Ascending aorta (tissue), 2 donors: ENCODE data around the gene AKAP6. TPM values are rescaled to one million over a fixed set of nuclear protein-coding genes. Genes with fewer than 3 reads are reported as not detected.
A peak's percentile ranks its signal among the peaks of the same experiment; 100 is the strongest.

Source experiments
- DNase-seq, 2 donors: peaks; one replicate each; pipeline ENCODE4 v3.0.0-alpha.2; 2019; ENCODE audit warnings: low spot score in 2 of 2
- H3K27ac ChIP-seq, 2 donors: fragments of 200-600 bp; sonication (generic); one replicate each; pipeline ENCODE4 v1.5.1; 2016 to 2017; ENCODE audit warnings: mild to moderate bottlenecking in 1 of 2
- H3K27me3 ChIP-seq: fragments of 200-600 bp; sonication (generic); one replicate; pipeline ENCODE4 v1.5.1; 2017
- H3K36me3 ChIP-seq, 2 donors: fragments of 200-600 bp; sonication (generic); one replicate each; pipeline ENCODE4 v1.5.1; 2016
- H3K4me1 ChIP-seq, 2 donors: fragments of 200-600 bp; sonication (generic); one replicate each; pipeline ENCODE4 v1.5.1; 2016 to 2017; ENCODE audit warnings: mild to moderate bottlenecking in 1 of 2
- H3K4me3 ChIP-seq, 2 donors: fragments of 200-600 bp; sonication (generic); one replicate each; pipeline ENCODE4 v1.5.1; 2016 to 2017; ENCODE audit warnings: mild to moderate bottlenecking in 1 of 2
- H3K9me3 ChIP-seq, 2 donors: fragments of 200-600 bp; sonication (generic); one replicate each; pipeline ENCODE4 v1.5.1; 2016
- CTCF ChIP-seq, 3 experiments: fragments of 200-600 bp in 2 of 3; fragments of 450-650 bp in 1 of 3; sonication (generic) in 2 of 3; IDR thresholded peaks; one replicate each; pipeline ENCODE4 v1.5.1; 2016 to 2019; ENCODE audit warnings: antibody characterized with exemption in 3 of 3, mild to moderate bottlenecking in 1 of 3, moderate library complexity in 1 of 3
- intact Hi-C: fragments of 100-400 bp; cut with DNase I; formaldehyde crosslinking; loops from one replicate; pipeline ENCODE4 v1.15.1; 2023
- total RNA-seq: library from RNA; depleted of rRNA; stranded (reverse); fragments of >200 nt; gene quantifications from one replicate; pipeline ENCODE4 v1.1.0, GENCODE V29; 2016

Gene AKAP6
- total RNA-seq, 1 donor from 2014 or later = 21.1 TPM

GRCh38 chr14:32744811-32745445 is 415.8 kb downstream of the AKAP6 start:
- TF ChIP-seq CTCF (IDR thresholded peaks at IDR 0.05) = no peak
- Histone ChIP-seq H3K9me3 (no peaks in the 10 kb centered on the region), H3K27ac (peak overlapping the region in 1 of 2 donors; percentile 37), H3K4me3 (no peak overlapping the region), H3K27me3 (no peaks in the 10 kb centered on the region), H3K36me3 (no peaks in the 10 kb centered on the region), H3K4me1 (peaks cover 0 to 3% of the 10 kb centered on the region in 2 donors)
- DNase-seq = no peak
- intact Hi-C loops = no loop called here

- no peak overlapping the region for H3K27ac ChIP-seq
- DNase-seq = no peak
- no peak for TF ChIP-seq CTCF (IDR thresholded peaks at IDR 0.05)
- H3K4me3 ChIP-seq = no peak overlapping the region
- no peaks in the 10 kb centered on the region for H3K4me1 ChIP-seq
- intact Hi-C loops = no loop called here
- peaks cover 0 to 23% of the 10 kb centered on the region in 2 donors for H3K9me3 ChIP-seq
- H3K36me3 ChIP-seq = peaks cover 3 to 13% of the 10 kb centered on the region in 2 donors
- no peaks in the 10 kb centered on the region for H3K27me3 ChIP-seq
Observed at GRCh38 chr14:32754209-32754608, 425.1 kb downstream of the AKAP6 start.

- no peak overlapping the region for H3K27ac ChIP-seq
- intact Hi-C loops = no loop called here
- H3K27me3 ChIP-seq = no peaks in the 10 kb centered on the region
- H3K9me3 ChIP-seq = peaks cover 0 to 23% of the 10 kb centered on the region in 2 donors
- no peak for TF ChIP-seq CTCF (IDR thresholded peaks at IDR 0.05)
- no peak overlapping the region for H3K4me3 ChIP-seq
- peaks cover 3 to 13% of the 10 kb centered on the region in 2 donors for H3K36me3 ChIP-seq
- DNase-seq = no peak
- H3K4me1 ChIP-seq = peaks cover under 1 to 5% of the 10 kb centered on the region in 2 donors
Observed at GRCh38 chr14:32756173-32756572, 427.1 kb downstream of the AKAP6 start.

GRCh38 chr14:32756775-32757174 is 427.7 kb downstream of the AKAP6 start:
- Histone ChIP-seq H3K27ac (no peak overlapping the region), H3K36me3 (peaks cover 3 to 13% of the 10 kb centered on the region in 2 donors), H3K4me1 (peaks cover 3 to 11% of the 10 kb centered on the region in 2 donors), H3K9me3 (peaks cover 0 to 23% of the 10 kb centered on the region in 2 donors), H3K27me3 (no peaks in the 10 kb centered on the region), H3K4me3 (no peak overlapping the region)
- no peak for TF ChIP-seq CTCF (IDR thresholded peaks at IDR 0.05)
- no peak for DNase-seq
- intact Hi-C loops = no loop called here

- no peak for DNase-seq
- Histone ChIP-seq H3K4me3 (no peak overlapping the region), H3K4me1 (peaks cover 3 to 18% of the 10 kb centered on the region in 2 donors), H3K27ac (no peak overlapping the region), H3K27me3 (no peaks in the 10 kb centered on the region), H3K9me3 (peaks cover 0 to 23% of the 10 kb centered on the region in 2 donors), H3K36me3 (peaks cover 3 to 13% of the 10 kb centered on the region in 2 donors)
- no peak for TF ChIP-seq CTCF (IDR thresholded peaks at IDR 0.05)
- intact Hi-C loops = no loop called here
Observed at GRCh38 chr14:32757568-32757967, 428.5 kb downstream of the AKAP6 start.
